ENCODE data around the gene DIPK1A. TPM values are rescaled to one million over a fixed set of nuclear protein-coding genes. Genes with fewer than 3 reads are reported as not detected.

The DIPK1A gene
- total RNA-seq, 1 experiment from 2014 or later, result 1.0 TPM

DNA sequence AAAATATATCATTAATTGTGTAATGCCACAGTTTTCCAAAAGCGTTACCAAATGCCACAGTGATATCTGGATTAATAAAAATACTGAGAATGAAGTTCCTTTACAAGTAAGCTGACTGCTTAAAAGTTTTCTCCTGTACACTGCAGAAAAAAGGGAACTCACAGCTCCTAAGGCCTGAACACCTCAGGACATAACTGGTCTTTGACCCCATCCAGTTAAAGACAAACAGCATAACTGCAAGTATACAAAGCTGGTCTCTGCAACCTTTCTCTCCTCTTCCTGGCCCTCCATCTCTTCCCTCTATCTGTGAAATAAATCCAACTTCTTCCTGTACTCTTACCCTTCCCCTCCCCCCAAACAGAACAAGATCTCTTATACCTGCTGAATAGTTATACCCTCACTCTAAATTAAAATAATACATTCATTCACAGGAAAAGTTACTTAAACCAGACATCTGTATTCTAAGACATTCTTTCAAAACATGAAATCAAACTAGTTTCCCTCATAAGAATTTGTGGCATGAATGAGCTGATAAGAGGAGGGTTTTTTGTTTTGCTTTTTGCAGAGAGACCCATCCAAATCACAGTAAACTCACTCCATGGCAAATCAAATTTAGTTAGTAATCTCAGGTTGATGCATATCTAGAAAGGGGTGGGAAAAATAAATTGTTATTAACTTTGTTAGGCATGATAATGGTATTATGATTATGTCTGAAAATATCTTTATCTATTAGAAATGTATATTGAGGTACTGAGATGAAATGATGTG lies 2.9 kb downstream of the DIPK1A start:
- Histone ChIP-seq H3K36me3 (ENCODE audit: low read depth, low read length) (no peaks in the 10 kb centered on the region), H3K27me3 (ENCODE audit: low read length) (no peaks in the 10 kb centered on the region), H4K20me1 (ENCODE audit: low read length) (no peaks in the 10 kb centered on the region), H3K4me3 (ENCODE audit: low read length) (no peak overlapping the region), H3K79me2 (ENCODE audit: low read length) (no peaks in the 10 kb centered on the region), H3K9ac (ENCODE audit: low read length) (no peak overlapping the region), H3K4me1 (ENCODE audit: insufficient read depth, low read length) (peaks cover 10% of the 10 kb centered on the region), H3F3A (ENCODE audit: low read length, unreplicated experiment) (no peaks in the 10 kb centered on the region), H3K9me3 (ENCODE audit: low read length) (no peaks in the 10 kb centered on the region), H2AFZ (ENCODE audit: low read length) (no peak overlapping the region), H3K4me2 (ENCODE audit: low read length) (no peak overlapping the region), H3K9me2 (replicated peaks; ENCODE audit: low read length) (no peaks in the 10 kb centered on the region), H3K27ac (ENCODE audit: low read length) (no peak overlapping the region)
- TF ChIP-seq EZH2phosphoT487 (IDR thresholded peaks at IDR 0.05; ENCODE audit: borderline replicate concordance, low read length) (no peak), EZH2 (IDR thresholded peaks at IDR 0.05; ENCODE audit: low read length, unreplicated experiment) (no peak)
- TF ChIP-seq, protein P1, sequence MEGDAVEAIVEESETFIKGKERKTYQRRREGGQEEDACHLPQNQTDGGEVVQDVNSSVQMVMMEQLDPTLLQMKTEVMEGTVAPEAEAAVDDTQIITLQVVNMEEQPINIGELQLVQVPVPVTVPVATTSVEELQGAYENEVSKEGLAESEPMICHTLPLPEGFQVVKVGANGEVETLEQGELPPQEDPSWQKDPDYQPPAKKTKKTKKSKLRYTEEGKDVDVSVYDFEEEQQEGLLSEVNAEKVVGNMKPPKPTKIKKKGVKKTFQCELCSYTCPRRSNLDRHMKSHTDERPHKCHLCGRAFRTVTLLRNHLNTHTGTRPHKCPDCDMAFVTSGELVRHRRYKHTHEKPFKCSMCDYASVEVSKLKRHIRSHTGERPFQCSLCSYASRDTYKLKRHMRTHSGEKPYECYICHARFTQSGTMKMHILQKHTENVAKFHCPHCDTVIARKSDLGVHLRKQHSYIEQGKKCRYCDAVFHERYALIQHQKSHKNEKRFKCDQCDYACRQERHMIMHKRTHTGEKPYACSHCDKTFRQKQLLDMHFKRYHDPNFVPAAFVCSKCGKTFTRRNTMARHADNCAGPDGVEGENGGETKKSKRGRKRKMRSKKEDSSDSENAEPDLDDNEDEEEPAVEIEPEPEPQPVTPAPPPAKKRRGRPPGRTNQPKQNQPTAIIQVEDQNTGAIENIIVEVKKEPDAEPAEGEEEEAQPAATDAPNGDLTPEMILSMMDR (conservative IDR thresholded peaks at IDR 0.05; ENCODE audit: low read depth, low read length), result no peak
- ChIA-PET POLR2A (ENCODE audit: unreplicated experiment) (no interaction called here), CTCF (interaction anchor here (0.7 kb wide), 2 partner anchors 30 to 50 kb away, joined by 3 read pairs; no protein-coding TSS in a partner anchor)
- BruUV-seq (replicated peaks), result no TSS peak
- DNase-seq (no peak), ATAC-seq (no peak)
- intact Hi-C loops (cut with micrococcal nuclease), result no loop called here

- H3K9me3 ChIP-seq (ENCODE audit: low read length), result no peaks in the 10 kb centered on the region
- no peak overlapping the region for H3K27ac ChIP-seq (ENCODE audit: low read length)
- POLR2A ChIA-PET (ENCODE audit: unreplicated experiment), result no interaction called here
- DNase-seq (no peak), ATAC-seq (no peak)
- H3K79me2 ChIP-seq (ENCODE audit: low read length), result no peaks in the 10 kb centered on the region
- H3K36me3 ChIP-seq (ENCODE audit: low read depth, low read length), result no peaks in the 10 kb centered on the region
- H3K4me3 ChIP-seq (ENCODE audit: low read length), result no peak overlapping the region
- no peak overlapping the region for H3K4me2 ChIP-seq (ENCODE audit: low read length)
- H3F3A ChIP-seq (ENCODE audit: low read length, unreplicated experiment), result no peaks in the 10 kb centered on the region
- no TSS peak for BruUV-seq (replicated peaks)
- H2AFZ ChIP-seq (ENCODE audit: low read length), result no peak overlapping the region
- intact Hi-C loops (cut with micrococcal nuclease), result no loop called here
- no peak overlapping the region for H3K9ac ChIP-seq (ENCODE audit: low read length)
- CTCF ChIA-PET, result interaction anchor here (0.7 kb wide), 1 partner anchor 29 kb away, joined by 3 read pairs; no protein-coding TSS in a partner anchor
- no peaks in the 10 kb centered on the region for H3K27me3 ChIP-seq (ENCODE audit: low read length)
- H3K9me2 ChIP-seq (replicated peaks; ENCODE audit: low read length), result no peaks in the 10 kb centered on the region
- no peaks in the 10 kb centered on the region for H4K20me1 ChIP-seq (ENCODE audit: low read length)
- peaks cover 9% of the 10 kb centered on the region for H3K4me1 ChIP-seq (ENCODE audit: insufficient read depth, low read length)
- TF ChIP-seq EZH2phosphoT487 (IDR thresholded peaks at IDR 0.05; ENCODE audit: borderline replicate concordance, low read length), result no peak
- no peak for TF ChIP-seq EZH2 (IDR thresholded peaks at IDR 0.05; ENCODE audit: low read length, unreplicated experiment)
- TF ChIP-seq, protein P1 (conservative IDR thresholded peaks at IDR 0.05; ENCODE audit: low read depth, low read length), result no peak
Measured at GRCh38 chr1:92957030-92957734, 4.1 kb downstream of the DIPK1A start.
